ENCODE measurements around the gene FOS. TPM values are rescaled to one million over a fixed set of nuclear protein-coding genes. Genes with fewer than 3 reads are reported as not detected.
A peak's percentile ranks its signal among the peaks of the same experiment; 100 is the strongest.

Gene FOS
- total and polyA plus RNA-seq, 7 donors, result 108 to 1,048 (median 374) TPM

DNA sequence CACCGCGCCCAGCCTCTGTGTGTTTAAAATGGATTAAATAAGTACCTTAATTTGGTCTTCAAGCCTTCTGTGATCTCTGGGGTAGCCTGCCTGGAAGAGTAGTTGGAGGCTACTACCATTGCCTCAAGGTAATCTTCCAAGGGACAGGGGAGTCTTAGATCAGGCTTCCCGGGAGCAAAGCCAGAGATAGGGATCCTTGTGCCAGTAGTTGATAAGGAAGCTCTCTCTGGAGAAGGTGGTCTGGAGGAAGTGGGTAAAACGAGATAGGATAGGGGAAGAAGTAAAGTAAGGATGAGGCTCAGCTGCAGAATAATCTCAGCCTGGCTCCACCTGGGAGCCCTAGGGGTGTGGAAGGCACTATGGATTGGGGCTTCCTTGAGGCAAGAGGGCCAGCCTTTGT, 38.5 kb downstream of the FOS start:
- DNase-seq, result no peak

DNA sequence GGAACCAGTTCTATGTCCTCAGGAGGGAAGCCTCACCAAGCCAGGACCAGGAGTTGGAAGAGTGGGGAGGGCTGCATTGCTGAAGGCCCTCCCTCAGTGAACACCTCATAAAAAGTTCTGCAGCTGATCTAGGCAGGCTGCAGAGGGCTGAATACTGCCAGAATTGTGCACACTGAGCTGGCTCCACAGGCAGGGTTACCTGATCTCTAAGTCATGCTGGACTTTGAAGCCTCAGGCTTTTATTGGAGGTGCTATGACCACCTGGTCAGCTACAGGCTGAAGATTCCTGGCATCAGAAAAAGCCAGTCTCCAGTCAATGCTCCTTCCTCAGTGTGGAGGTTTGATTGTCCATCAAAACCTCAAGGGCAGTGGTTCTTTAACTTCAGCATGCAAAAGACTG, 39.7 kb downstream of the FOS start:
- TF ChIP-seq EP300 (IDR thresholded peaks at IDR 0.05), result no peak
- TF ChIP-seq, protein P1, sequence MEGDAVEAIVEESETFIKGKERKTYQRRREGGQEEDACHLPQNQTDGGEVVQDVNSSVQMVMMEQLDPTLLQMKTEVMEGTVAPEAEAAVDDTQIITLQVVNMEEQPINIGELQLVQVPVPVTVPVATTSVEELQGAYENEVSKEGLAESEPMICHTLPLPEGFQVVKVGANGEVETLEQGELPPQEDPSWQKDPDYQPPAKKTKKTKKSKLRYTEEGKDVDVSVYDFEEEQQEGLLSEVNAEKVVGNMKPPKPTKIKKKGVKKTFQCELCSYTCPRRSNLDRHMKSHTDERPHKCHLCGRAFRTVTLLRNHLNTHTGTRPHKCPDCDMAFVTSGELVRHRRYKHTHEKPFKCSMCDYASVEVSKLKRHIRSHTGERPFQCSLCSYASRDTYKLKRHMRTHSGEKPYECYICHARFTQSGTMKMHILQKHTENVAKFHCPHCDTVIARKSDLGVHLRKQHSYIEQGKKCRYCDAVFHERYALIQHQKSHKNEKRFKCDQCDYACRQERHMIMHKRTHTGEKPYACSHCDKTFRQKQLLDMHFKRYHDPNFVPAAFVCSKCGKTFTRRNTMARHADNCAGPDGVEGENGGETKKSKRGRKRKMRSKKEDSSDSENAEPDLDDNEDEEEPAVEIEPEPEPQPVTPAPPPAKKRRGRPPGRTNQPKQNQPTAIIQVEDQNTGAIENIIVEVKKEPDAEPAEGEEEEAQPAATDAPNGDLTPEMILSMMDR (IDR thresholded peaks at IDR 0.05), result no peak
- no peak for TF ChIP-seq POLR2A (IDR thresholded peaks at IDR 0.05)
- TF ChIP-seq POLR2AphosphoS5 (IDR thresholded peaks at IDR 0.05), result no peak
- H3K9me3 ChIP-seq, result no peaks in the 10 kb centered on the region
- no peaks in the 10 kb centered on the region for H3K36me3 ChIP-seq
- H3K27me3 ChIP-seq, result no peaks in the 10 kb centered on the region
- intact Hi-C loops (cut with DNase I), result loop anchor here (10.0 kb wide), 1 partner anchor 336 kb away; no protein-coding TSS in a partner anchor
- no peak overlapping the region for H3K27ac ChIP-seq
- peaks cover 0 to 13% (median 10%) of the 10 kb centered on the region in 4 donors for H3K4me1 ChIP-seq
- H3K4me3 ChIP-seq, result no peak overlapping the region
- peak; percentile 4 for DNase-seq

More for the DNA sequence above, 38.5 kb downstream of the FOS start:
- TF ChIP-seq, protein P1 (IDR thresholded peaks at IDR 0.05), result no peak
- no peak for TF ChIP-seq POLR2A (IDR thresholded peaks at IDR 0.05)
- TF ChIP-seq EP300 (IDR thresholded peaks at IDR 0.05), result no peak
- no peak for TF ChIP-seq POLR2AphosphoS5 (IDR thresholded peaks at IDR 0.05)
- intact Hi-C loops (cut with DNase I), result loop anchor here (10.0 kb wide), 1 partner anchor 338 kb away; no protein-coding TSS in a partner anchor
- WGBS, 2 donors, result 84 to 89% methylated on average over 4 of the region's 4 CpGs
- no peak overlapping the region for H3K27ac ChIP-seq
- no peaks in the 10 kb centered on the region for H3K9me3 ChIP-seq
- no peaks in the 10 kb centered on the region for H3K36me3 ChIP-seq
- H3K4me3 ChIP-seq, result no peak overlapping the region
- H3K27me3 ChIP-seq, result no peaks in the 10 kb centered on the region
- peaks cover 0 to 13% (median 11%) of the 10 kb centered on the region in 4 donors for H3K4me1 ChIP-seq

DNA sequence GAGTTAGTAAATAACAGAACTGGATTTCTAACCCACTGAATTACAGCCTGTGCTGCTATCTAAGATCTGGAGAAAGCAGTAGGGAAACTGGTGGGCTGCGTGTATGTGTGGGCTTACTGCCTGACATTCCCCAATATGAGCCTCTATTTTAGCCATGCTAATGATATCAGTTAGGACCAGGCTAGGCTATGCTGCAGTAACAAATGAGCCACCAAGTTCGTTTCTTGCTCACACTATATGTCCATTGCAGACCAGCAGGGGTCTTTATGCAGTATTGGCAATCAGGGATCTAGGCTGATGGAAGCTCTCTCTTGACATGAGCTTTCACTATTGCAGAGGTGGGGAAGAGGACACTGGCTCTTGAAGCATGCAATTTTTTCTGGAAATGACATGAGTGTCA, 40.4 kb downstream of the FOS start:
- Histone ChIP-seq H3K9me3 (no peaks in the 10 kb centered on the region), H3K27me3 (no peaks in the 10 kb centered on the region), H3K4me3 (no peak overlapping the region), H3K36me3 (no peaks in the 10 kb centered on the region), H3K4me1 (peaks cover 0 to 13% (median 10%) of the 10 kb centered on the region in 4 donors), H3K27ac (no peak overlapping the region)
- DNase-seq, result no peak
- TF ChIP-seq POLR2AphosphoS5 (IDR thresholded peaks at IDR 0.05) (no peak), POLR2A (IDR thresholded peaks at IDR 0.05) (no peak), EP300 (IDR thresholded peaks at IDR 0.05) (no peak)
- TF ChIP-seq, protein P1 (IDR thresholded peaks at IDR 0.05), result no peak
- intact Hi-C loops (cut with DNase I), result loop anchor here (10.0 kb wide), 1 partner anchor 336 kb away; no protein-coding TSS in a partner anchor
- 82 to 92% methylated on average over 2 of the region's 2 CpGs for WGBS, 2 donors

DNA sequence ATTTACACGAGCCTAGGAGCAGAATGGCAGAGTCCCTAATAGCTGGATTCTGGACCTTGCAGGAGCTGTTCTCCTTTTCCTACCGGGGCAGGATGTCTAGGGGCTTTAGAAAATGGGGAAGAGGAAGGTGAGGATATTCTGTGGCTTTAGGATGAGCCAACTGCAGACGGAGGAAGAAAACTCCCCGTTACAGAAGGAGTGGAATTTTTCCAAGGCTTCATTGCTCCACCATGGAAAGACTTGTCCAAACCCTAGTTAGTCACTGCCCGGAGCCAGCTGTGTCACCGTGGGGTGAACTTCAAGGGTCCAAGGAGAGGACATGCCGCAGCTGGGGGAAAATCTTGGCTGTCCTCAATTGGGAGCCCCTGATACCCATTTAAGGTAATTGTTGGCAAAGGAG, 41.6 kb downstream of the FOS start:
- Histone ChIP-seq H3K36me3 (no peaks in the 10 kb centered on the region), H3K4me1 (peaks cover 0 to 8% (median 5%) of the 10 kb centered on the region in 4 donors), H3K27me3 (no peaks in the 10 kb centered on the region), H3K9me3 (no peaks in the 10 kb centered on the region), H3K4me3 (no peak overlapping the region), H3K27ac (no peak overlapping the region)
- peak; percentile 17 for DNase-seq
- whole genome bisulfite sequencing, 2 donors, result 50 to 59% methylated on average over 7 of the region's 7 CpGs
- TF ChIP-seq POLR2AphosphoS5 (IDR thresholded peaks at IDR 0.05) (no peak), POLR2A (IDR thresholded peaks at IDR 0.05) (no peak), EP300 (IDR thresholded peaks at IDR 0.05) (no peak)
- TF ChIP-seq, protein P1 (IDR thresholded peaks at IDR 0.05), result no peak
- intact Hi-C loops (cut with DNase I), result no loop called here

DNA sequence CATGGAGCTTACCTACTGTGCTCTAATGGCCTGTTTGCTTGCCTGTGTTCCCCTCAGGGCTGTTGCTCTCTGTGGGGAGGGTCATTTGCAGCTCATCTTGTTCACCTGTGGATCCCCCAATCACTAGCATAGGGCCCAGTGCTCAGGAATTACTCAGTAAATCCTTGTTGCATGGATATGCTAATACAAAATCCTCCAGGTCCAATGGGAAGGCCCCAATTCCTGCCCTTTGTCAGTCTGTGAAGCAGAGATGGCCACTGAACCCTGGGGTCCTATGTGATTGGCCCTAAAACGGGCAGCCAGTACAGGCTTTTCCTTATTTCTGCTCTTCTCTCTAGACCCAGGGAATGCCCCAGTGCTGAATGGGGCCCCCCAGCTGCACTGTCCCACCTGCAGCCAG, 44.1 kb downstream of the FOS start:
- H3K27ac ChIP-seq, result no peak overlapping the region
- intact Hi-C loops (cut with DNase I), result no loop called here
- DNase-seq, result peak; percentile 20
- no peak overlapping the region for H3K4me3 ChIP-seq
- H3K27me3 ChIP-seq, result no peaks in the 10 kb centered on the region
- no peaks in the 10 kb centered on the region for H3K36me3 ChIP-seq
- WGBS, 2 donors, result 74 to 82% methylated on average over 1 of the region's 1 CpG
- no peak for TF ChIP-seq EP300 (IDR thresholded peaks at IDR 0.05)
- TF ChIP-seq, protein P1 (IDR thresholded peaks at IDR 0.05), result no peak
- no peak for TF ChIP-seq POLR2AphosphoS5 (IDR thresholded peaks at IDR 0.05)
- no peak for TF ChIP-seq POLR2A (IDR thresholded peaks at IDR 0.05)
- H3K4me1 ChIP-seq, result no peaks in the 10 kb centered on the region
- H3K9me3 ChIP-seq, result no peaks in the 10 kb centered on the region

Measured in sigmoid colon (tissue), 7 donors.